Glutamatergic neuron (in vitro differentiated cells): Measurements from ENCODE around the gene ETV6. TPM values are rescaled to one million over a fixed set of nuclear protein-coding genes. Genes with fewer than 3 reads are reported as not detected.

ENCODE experiments used
- DNase-seq: peaks from one replicate; pipeline ENCODE4 v3.0.0; 2022
- H3K27ac Mint-ChIP-seq: one replicate; pipeline ENCODE4 v1.8.0; 2020; ENCODE audit warnings: mild to moderate bottlenecking, mixed read lengths, inconsistent platforms; ENCODE audit not compliant: unreplicated experiment
- H3K27me3 Mint-ChIP-seq: one replicate; pipeline ENCODE4 v1.8.0; 2020; ENCODE audit warnings: mild to moderate bottlenecking, moderate library complexity, mixed read lengths, inconsistent platforms; ENCODE audit not compliant: unreplicated experiment
- H3K36me3 Mint-ChIP-seq: one replicate; pipeline ENCODE4 v1.8.0; 2020; ENCODE audit warnings: mild to moderate bottlenecking, mixed read lengths, inconsistent platforms; ENCODE audit not compliant: unreplicated experiment
- H3K4me1 Mint-ChIP-seq: one replicate; pipeline ENCODE4 v1.8.0; 2020; ENCODE audit warnings: mild to moderate bottlenecking, low read depth, mixed read lengths, inconsistent platforms; ENCODE audit not compliant: unreplicated experiment
- H3K4me3 Mint-ChIP-seq: one replicate; pipeline ENCODE4 v1.8.0; 2020; ENCODE audit warnings: mild to moderate bottlenecking, mixed read lengths, inconsistent platforms; ENCODE audit not compliant: unreplicated experiment
- H3K9me3 Mint-ChIP-seq: one replicate; pipeline ENCODE4 v1.8.0; 2020; ENCODE audit warnings: mild to moderate bottlenecking, moderate library complexity, mixed read lengths, inconsistent platforms; ENCODE audit not compliant: unreplicated experiment
- CTCF ChIP-seq: fragments of 200-600 bp; sonication (generic); IDR thresholded peaks from one replicate; pipeline ENCODE4 v1.5.0; 2021; ENCODE audit not compliant: partially characterized antibody, unreplicated experiment
- total RNA-seq: library from RNA; stranded (reverse); fragmentation: NEBNext Ultra II Directional; extraction: Animal tissue kit (Norgen Biotek cat#: 25700); gene quantifications from one replicate; pipeline ENCODE4 v1.2.1, GENCODE V29; 2021; ENCODE audit not compliant: unreplicated experiment

ETV6 gene
- total RNA-seq, 1 donor from 2014 or later: 10.1 TPM

DNA sequence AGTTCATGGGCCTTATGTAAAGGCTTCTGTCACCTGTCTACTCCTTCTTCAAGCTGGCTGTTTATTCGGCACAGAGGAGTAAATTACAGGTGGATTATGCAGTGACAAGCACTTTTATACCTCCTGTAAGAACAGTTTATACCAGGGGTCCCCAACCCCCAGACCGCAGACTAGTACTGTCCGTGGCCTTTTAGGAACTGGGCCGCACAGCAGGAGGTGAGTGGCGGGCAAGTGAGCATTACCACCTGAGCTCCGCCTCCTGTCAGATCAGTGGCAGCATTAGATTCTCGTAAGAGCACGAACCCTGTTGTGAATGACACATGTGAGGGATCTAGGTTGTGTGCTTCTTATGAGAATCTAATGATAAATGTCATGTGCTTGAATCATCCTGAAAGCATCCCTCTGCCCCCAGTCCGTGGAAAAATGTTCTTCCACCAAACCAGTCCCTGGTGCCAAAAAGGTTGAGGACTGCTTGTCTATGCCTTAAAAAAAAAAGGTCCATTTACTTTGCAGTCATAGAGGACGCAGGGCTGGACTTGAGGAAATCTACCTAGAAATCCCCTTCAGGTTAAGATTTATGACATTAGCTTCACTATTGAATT lies 78.8 kb downstream of the ETV6 start:
- H3K36me3 Mint-ChIP-seq: no peaks in the 10 kb centered on the region
- no peaks in the 10 kb centered on the region for H3K4me1 Mint-ChIP-seq
- TF ChIP-seq CTCF: no peak
- H3K27me3 Mint-ChIP-seq: no peaks in the 10 kb centered on the region
- no peak overlapping the region for H3K4me3 Mint-ChIP-seq
- H3K27ac Mint-ChIP-seq: no peak overlapping the region
- H3K9me3 Mint-ChIP-seq: no peaks in the 10 kb centered on the region
- no peak for DNase-seq

- H3K27me3 Mint-ChIP-seq: no peaks in the 10 kb centered on the region
- no peak for DNase-seq
- H3K36me3 Mint-ChIP-seq: no peaks in the 10 kb centered on the region
- no peak for TF ChIP-seq CTCF
- no peaks in the 10 kb centered on the region for H3K4me1 Mint-ChIP-seq
- no peak overlapping the region for H3K4me3 Mint-ChIP-seq
- no peaks in the 10 kb centered on the region for H3K9me3 Mint-ChIP-seq
- H3K27ac Mint-ChIP-seq: no peak overlapping the region
These were observed 79.5 kb downstream of the ETV6 start for GRCh38 chr12:11729008-11729407.

- TF ChIP-seq CTCF: no peak
- Mint-ChIP-seq H3K9me3 (no peaks in the 10 kb centered on the region), H3K27me3 (no peaks in the 10 kb centered on the region), H3K4me1 (no peaks in the 10 kb centered on the region), H3K36me3 (no peaks in the 10 kb centered on the region), H3K4me3 (no peak overlapping the region), H3K27ac (no peak overlapping the region)
- no peak for DNase-seq
These were observed 80.1 kb downstream of the ETV6 start for GRCh38 chr12:11729439-11730150.

GRCh38 chr12:11730299-11731041 lies 81.0 kb downstream of the ETV6 start:
- no peak for DNase-seq
- no peaks in the 10 kb centered on the region for H3K9me3 Mint-ChIP-seq
- H3K4me3 Mint-ChIP-seq: no peak overlapping the region
- no peaks in the 10 kb centered on the region for H3K27me3 Mint-ChIP-seq
- H3K27ac Mint-ChIP-seq: no peak overlapping the region
- no peaks in the 10 kb centered on the region for H3K4me1 Mint-ChIP-seq
- H3K36me3 Mint-ChIP-seq: no peaks in the 10 kb centered on the region
- TF ChIP-seq CTCF: no peak

GRCh38 chr12:11731042-11731357 lies 81.5 kb downstream of the ETV6 start:
- Mint-ChIP-seq H3K4me3 (no peak overlapping the region), H3K9me3 (no peaks in the 10 kb centered on the region), H3K27ac (no peak overlapping the region), H3K36me3 (no peaks in the 10 kb centered on the region), H3K27me3 (no peaks in the 10 kb centered on the region), H3K4me1 (no peaks in the 10 kb centered on the region)
- TF ChIP-seq CTCF: no peak
- DNase-seq: no peak
